Activated B cell treated with CpG ODN at 0.5 μM for 24 hours (primary cell): ENCODE measurements around the gene CCDC61. TPM values are rescaled to one million over a fixed set of nuclear protein-coding genes. Genes with fewer than 3 reads are reported as not detected.
A peak's percentile ranks its signal among the peaks of the same experiment; 100 is the strongest.

Source experiments
- ATAC-seq: fragments of 200-7000 bp; cut with Tn5 transposase; one replicate; pipeline ENCODE4 v1.10.0; 2021; ENCODE audit warnings: low read depth, mild to moderate bottlenecking, moderate library complexity
- CTCF ChIA-PET: fragments of 350-600 bp; sonication (Branson Sonifier 250); formaldehyde crosslinking; loops from one replicate; lab custom pipeline; 2021; ENCODE audit warnings: antibody characterized with exemption; lab: Charles Lee
- POLR2A ChIA-PET: fragments of 350-600 bp; sonication (Branson Sonifier 250); formaldehyde crosslinking; loops from one replicate; lab custom pipeline; 2021; ENCODE audit warnings: antibody characterized with exemption; lab: Charles Lee
- DNase-seq: peaks from one replicate; pipeline ENCODE4 v3.0.0; 2022
- H3K27ac Mint-ChIP-seq: one replicate; pipeline ENCODE4 v1.8.0; 2020; ENCODE audit warnings: mixed read lengths
- H3K27me3 Mint-ChIP-seq: one replicate; pipeline ENCODE4 v1.8.0; 2021; ENCODE audit warnings: mixed read lengths
- H3K36me3 Mint-ChIP-seq: one replicate; pipeline ENCODE4 v1.8.0; 2021; ENCODE audit warnings: low read depth, mixed read lengths
- H3K4me1 Mint-ChIP-seq: one replicate; pipeline ENCODE4 v1.8.0; 2021; ENCODE audit warnings: mixed read lengths
- H3K4me3 Mint-ChIP-seq: one replicate; pipeline ENCODE4 v1.8.0; 2020; ENCODE audit warnings: mild to moderate bottlenecking, mixed read lengths
- H3K9me3 Mint-ChIP-seq: one replicate; pipeline ENCODE4 v1.8.0; 2020; ENCODE audit warnings: mixed read lengths
- intact Hi-C: fragments of 100-400 bp; cut with micrococcal nuclease; formaldehyde crosslinking; loops from one replicate; pipeline ENCODE4 v1.15.1; 2024
- total RNA-seq: library from RNA; stranded (reverse); gene quantifications from 2 replicates; pipeline ENCODE4 v1.2.3, GENCODE V29; 2022
- TF ChIP-seq, protein P1 (sequence below): fragments of 200-600 bp; IDR thresholded peaks from one replicate; pipeline ENCODE4 v1.8.0; 2022; ENCODE audit warnings: antibody characterized with exemption, mild to moderate bottlenecking

The CCDC61 gene, protein sequence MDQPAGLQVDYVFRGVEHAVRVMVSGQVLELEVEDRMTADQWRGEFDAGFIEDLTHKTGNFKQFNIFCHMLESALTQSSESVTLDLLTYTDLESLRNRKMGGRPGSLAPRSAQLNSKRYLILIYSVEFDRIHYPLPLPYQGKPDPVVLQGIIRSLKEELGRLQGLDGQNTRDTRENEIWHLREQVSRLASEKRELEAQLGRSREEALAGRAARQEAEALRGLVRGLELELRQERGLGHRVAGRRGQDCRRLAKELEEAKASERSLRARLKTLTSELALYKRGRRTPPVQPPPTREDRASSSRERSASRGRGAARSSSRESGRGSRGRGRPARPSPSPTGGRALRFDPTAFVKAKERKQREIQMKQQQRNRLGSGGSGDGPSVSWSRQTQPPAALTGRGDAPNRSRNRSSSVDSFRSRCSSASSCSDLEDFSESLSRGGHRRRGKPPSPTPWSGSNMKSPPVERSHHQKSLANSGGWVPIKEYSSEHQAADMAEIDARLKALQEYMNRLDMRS
- 24.9 and 26.9 TPM in 2 replicates for total RNA-seq

DNA sequence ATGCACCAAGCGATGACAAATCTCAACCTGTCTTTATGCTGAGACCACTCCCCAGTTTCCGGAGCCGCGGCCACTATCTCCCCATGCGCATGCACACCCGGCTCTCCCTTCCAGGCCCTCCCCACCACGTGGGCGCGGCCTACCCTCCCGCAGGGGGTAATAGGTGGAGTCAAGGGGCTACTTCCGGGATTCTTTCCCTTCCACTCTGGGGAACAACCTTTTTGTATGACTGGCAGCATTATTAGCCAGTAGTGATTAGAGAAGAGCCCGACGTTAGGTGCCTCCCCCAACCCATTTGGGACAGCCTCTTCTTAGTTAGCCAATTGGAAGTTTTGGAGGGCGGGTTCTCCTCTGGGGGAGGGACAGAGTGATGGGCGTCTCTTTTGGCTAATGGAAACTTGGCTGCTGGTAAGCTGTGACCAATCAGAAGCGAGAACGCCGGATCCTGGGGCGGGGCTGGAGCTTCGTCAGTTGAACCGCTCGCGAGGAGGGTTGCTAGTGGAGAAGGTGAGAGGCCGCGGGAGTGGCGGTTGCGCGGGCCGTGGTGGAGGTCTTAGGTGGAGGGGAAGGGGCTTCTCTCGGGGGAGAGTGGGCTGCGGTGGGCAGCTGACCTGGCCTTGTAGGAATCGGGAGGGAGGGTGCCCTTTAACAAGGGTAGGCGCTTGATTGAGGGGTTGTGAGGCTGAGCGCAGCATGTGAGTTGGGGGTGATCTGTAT is at the start of gene CCDC61:
CCDC61 (plus strand) TSS at position 470 of the 717 bp plus-strand sequence. CDS start 7,552 bp downstream, outside the sequence.
- intact Hi-C loops: loop anchor here (1.0 to 2.0 kb wide), 8 partner anchors 21 to 1354 kb away; partner anchors contain the start of genes DACT3, DHX34, IRF2BP1 and MYPOP
- ChIA-PET CTCF (interaction anchor here (1.0 kb wide), 1 partner anchor 22 kb away, joined by 6 read pairs; no protein-coding TSS in a partner anchor), POLR2A (interaction anchor here (0.5 to 2.3 kb wide), 8 partner anchors 14 to 903 kb away, joined by 3 to 8 read pairs (median 4); partner anchors contain the start of genes IRF2BP1, MYPOP and SIX5)
- DNase-seq: peak; percentile 85
- H3K4me1 Mint-ChIP-seq: peaks cover 23% of the 10 kb centered on the region
- TF ChIP-seq, protein P1, sequence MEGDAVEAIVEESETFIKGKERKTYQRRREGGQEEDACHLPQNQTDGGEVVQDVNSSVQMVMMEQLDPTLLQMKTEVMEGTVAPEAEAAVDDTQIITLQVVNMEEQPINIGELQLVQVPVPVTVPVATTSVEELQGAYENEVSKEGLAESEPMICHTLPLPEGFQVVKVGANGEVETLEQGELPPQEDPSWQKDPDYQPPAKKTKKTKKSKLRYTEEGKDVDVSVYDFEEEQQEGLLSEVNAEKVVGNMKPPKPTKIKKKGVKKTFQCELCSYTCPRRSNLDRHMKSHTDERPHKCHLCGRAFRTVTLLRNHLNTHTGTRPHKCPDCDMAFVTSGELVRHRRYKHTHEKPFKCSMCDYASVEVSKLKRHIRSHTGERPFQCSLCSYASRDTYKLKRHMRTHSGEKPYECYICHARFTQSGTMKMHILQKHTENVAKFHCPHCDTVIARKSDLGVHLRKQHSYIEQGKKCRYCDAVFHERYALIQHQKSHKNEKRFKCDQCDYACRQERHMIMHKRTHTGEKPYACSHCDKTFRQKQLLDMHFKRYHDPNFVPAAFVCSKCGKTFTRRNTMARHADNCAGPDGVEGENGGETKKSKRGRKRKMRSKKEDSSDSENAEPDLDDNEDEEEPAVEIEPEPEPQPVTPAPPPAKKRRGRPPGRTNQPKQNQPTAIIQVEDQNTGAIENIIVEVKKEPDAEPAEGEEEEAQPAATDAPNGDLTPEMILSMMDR: no peak
- peak; percentile 94 for ATAC-seq
- no peaks in the 10 kb centered on the region for H3K9me3 Mint-ChIP-seq
- peaks cover 7% of the 10 kb centered on the region for H3K36me3 Mint-ChIP-seq
- peaks cover 21% of the 10 kb centered on the region for H3K27me3 Mint-ChIP-seq
- H3K27ac Mint-ChIP-seq: no peak within 1 kb of the TSS
- no peak within 1 kb of the TSS for H3K4me3 Mint-ChIP-seq

DNA sequence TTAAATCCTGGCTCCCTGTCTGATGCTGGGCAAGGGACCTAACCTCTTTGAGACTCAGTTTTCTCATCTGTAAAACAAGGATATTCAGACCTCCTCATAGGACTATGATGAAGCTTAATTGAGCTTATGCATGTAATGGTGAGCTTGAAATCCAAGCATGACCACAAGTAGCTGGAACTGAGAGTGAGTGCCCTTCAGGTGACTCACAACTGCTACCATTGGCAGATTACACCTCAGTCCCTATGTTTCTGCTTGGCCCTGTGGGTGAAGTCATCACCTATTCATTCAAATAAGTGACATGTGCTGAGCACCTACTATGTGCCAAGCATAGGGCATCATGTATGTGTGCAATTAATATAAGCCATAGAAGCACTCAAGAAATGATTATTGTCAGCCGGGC is 47.3 kb upstream of the CCDC61 start:
- H3K4me3 Mint-ChIP-seq: no peak overlapping the region
- TF ChIP-seq, protein P1: no peak
- no peak for ATAC-seq
- CTCF ChIA-PET: no interaction called here
- no peak for DNase-seq
- POLR2A ChIA-PET: no interaction called here
- peaks cover 21% of the 10 kb centered on the region for H3K27me3 Mint-ChIP-seq
- H3K4me1 Mint-ChIP-seq: peaks cover 5% of the 10 kb centered on the region
- H3K9me3 Mint-ChIP-seq: peaks cover 2% of the 10 kb centered on the region
- H3K27ac Mint-ChIP-seq: no peak overlapping the region
- no peaks in the 10 kb centered on the region for H3K36me3 Mint-ChIP-seq
- intact Hi-C loops: no loop called here

DNA sequence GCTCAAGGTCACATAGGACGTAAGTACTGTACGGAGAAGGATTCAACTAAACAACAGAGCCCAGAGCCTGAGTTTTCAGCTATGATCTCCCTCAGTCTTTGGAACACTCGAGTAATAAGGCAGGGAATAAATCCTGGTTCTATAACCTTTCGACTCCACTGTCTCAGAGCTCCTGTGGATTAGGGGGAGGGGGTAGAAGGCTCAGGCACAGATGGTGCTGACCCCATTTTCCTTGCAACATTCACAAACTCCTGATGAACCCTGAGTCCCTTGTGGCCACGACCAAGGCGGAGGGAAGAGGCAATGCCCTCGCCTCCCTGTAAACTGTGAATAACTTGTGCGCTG is 43.0 kb upstream of the CCDC61 start:
- H3K9me3 Mint-ChIP-seq: peaks cover 5% of the 10 kb centered on the region

DNA sequence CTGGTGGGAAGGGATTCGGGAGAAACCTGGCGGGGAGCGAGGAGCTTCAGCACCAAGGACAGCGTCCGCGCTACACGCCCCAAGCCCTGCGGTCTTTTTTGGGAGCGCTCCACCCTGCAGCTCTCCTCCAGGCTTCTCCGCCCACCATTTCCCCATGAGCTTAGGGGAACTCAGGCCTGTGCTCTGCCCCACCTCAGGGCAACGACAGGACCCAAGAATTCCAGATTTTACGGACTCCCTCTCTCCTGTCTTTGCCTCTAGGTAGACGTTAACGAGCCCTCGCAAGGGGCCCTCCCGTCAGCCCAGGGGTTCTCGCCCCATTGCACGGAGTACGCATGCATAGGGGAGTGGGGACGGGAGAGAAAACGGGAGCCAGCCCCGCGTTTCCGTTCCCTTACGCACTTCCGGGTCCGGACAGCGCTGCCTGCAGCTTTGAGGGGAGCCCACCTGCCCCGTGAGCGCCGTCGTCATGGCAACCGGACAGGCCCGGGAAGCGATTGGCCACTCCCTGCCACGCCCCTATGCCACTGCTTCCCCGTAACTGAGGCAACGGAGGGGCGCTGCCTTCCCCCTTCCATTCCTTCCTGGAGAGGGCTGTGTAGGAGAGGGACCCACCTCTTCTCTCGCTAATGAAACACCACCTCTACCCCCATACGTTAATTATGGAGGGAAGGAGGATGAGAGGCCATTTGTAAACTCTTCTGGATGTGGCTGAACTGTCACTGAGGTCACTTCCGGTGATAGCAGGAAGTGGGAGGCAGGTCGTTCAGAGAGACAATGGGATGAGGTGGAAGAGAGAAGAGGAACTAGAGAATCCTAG is 42.4 kb upstream of the CCDC61 start:
- Mint-ChIP-seq H3K4me1 (peaks cover 9% of the 10 kb centered on the region), H3K27me3 (peaks cover 22% of the 10 kb centered on the region), H3K4me3 (peak overlapping the region; percentile 75), H3K27ac (no peak overlapping the region), H3K9me3 (peaks cover 5% of the 10 kb centered on the region), H3K36me3 (no peaks in the 10 kb centered on the region)
- ChIA-PET CTCF (interaction anchor here (0.8 kb wide), 1 partner anchor 53 kb away, joined by 3 read pairs; no protein-coding TSS in a partner anchor), POLR2A (interaction anchor here (0.6 kb wide), 1 partner anchor 98 kb away, joined by 4 read pairs; no protein-coding TSS in a partner anchor)
- ATAC-seq (peak; percentile 7), DNase-seq (no peak)
- intact Hi-C loops: no loop called here
- TF ChIP-seq, protein P1: no peak

More for the DNA sequence above, 43.0 kb upstream of the CCDC61 start:
- intact Hi-C loops: no loop called here
- Mint-ChIP-seq H3K27me3 (peaks cover 22% of the 10 kb centered on the region), H3K4me3 (no peak overlapping the region), H3K27ac (no peak overlapping the region), H3K36me3 (no peaks in the 10 kb centered on the region), H3K4me1 (peaks cover 9% of the 10 kb centered on the region)
- POLR2A ChIA-PET: no interaction called here
- TF ChIP-seq, protein P1: no peak
- no peak for DNase-seq
- no peak for ATAC-seq
- CTCF ChIA-PET: no interaction called here
